ENCODE results near the gene DCST2. TPM values are rescaled to one million over a fixed set of nuclear protein-coding genes. Genes with fewer than 3 reads are reported as not detected.

Gene DCST2
- total and polyA plus RNA-seq, 2 donors (not counting 3 experiments of a cell fraction or from before 2014, with no cell fraction given), result 0.29 to 0.51 TPM

GRCh38 chr1:155000411-155000725 is 33.2 kb downstream of the DCST2 start:
- Histone ChIP-seq H3K4me2 (ENCODE audit: insufficient read depth, low read length) (peak overlapping the region; percentile 38), H3K9ac (replicated peaks; ENCODE audit: extremely low read depth, insufficient read depth, low read length) (no peak overlapping the region), H3K4me1 (ENCODE audit: control insufficient read depth, extremely low read depth, insufficient read depth, low read length) (peaks cover 23% of the 10 kb centered on the region), H2AFZ (ENCODE audit: low read depth, low read length) (peak overlapping the region; percentile 39), H3K27ac (ENCODE audit: insufficient read depth, low read depth, low read length) (no peak overlapping the region), H4K20me1 (replicated peaks; ENCODE audit: control insufficient read depth, extremely low read depth, insufficient read depth, low read length) (no peaks in the 10 kb centered on the region), H3K36me3 (ENCODE audit: control insufficient read depth in 2 of 2, extremely low read depth in 1 of 2, insufficient read depth in 2 of 2, low read length in 2 of 2) (no peaks in the 10 kb centered on the region), H3K79me2 (ENCODE audit: control insufficient read depth, insufficient read depth, low read length) (peaks cover 9% of the 10 kb centered on the region), H3K27me3 (ENCODE audit: control insufficient read depth in 2 of 2, insufficient read depth in 2 of 2, low read length in 2 of 2) (no peaks in the 10 kb centered on the region), H3K4me3 (replicated peaks in 1 of 3; ENCODE audit: insufficient read depth in 1 of 3, low read depth in 1 of 3, low read length in 3 of 3) (peak overlapping the region in 1 of 3 experiments; percentile 94), H3K9me3 (replicated peaks; ENCODE audit: control insufficient read depth, insufficient read depth, low read length) (no peaks in the 10 kb centered on the region), H3K9me1 (replicated peaks; ENCODE audit: control insufficient read depth, extremely low read depth, insufficient read depth, low read length) (no peaks in the 10 kb centered on the region)
- ChIA-PET POLR2A (no interaction called here), CTCF (interaction anchor here (1.3 to 6.5 kb wide), 8 partner anchors 14 to 63 kb away, joined by 3 to 87 read pairs (median 12); partner anchors contain the start of genes ADAM15, CKS1B, PMVK and PYGO2)
- FAIRE-seq (peak; percentile 12), DNase-seq (ENCODE audit: low read depth, low spot score) (no peak)
- intact Hi-C loops (cut with micrococcal nuclease) (loop anchor here (5.0 kb wide), 1 partner anchor 443 kb away; the partner anchor contains the start of gene UBE2Q1), dilution Hi-C loops (cut with MboI; ENCODE audit: extremely low pct_ligation_motif_present, low sequenced_read_pairs) (no loop called here)
- TF ChIP-seq MAX (IDR thresholded peaks at IDR 0.05; ENCODE audit: insufficient read depth, insufficient read length) (no peak), GATA2 (IDR thresholded peaks at IDR 0.05; ENCODE audit: insufficient read depth, insufficient read length, low read depth, low read length) (no peak), EZH2 (IDR thresholded peaks at IDR 0.05; ENCODE audit: borderline replicate concordance, low read depth, low read length, severe bottlenecking) (no peak), POLR2AphosphoS5 (IDR thresholded peaks at IDR 0.05; ENCODE audit: insufficient read depth, low read depth, low read length) (no peak), MYC (IDR thresholded peaks at IDR 0.05; ENCODE audit: low read depth, low read length) (no peak), FOS (IDR thresholded peaks at IDR 0.05; ENCODE audit: borderline replicate concordance, insufficient read depth, low read length) (no peak), POLR2A (IDR thresholded peaks at IDR 0.05; ENCODE audit: low read depth, low read length) (no peak), CTCF (IDR thresholded peaks at IDR 0.05; ENCODE audit: extremely low read depth in 1 of 2, insufficient read depth in 1 of 2, low read depth in 1 of 2, low read length in 2 of 2) (no peak), JUN (IDR thresholded peaks at IDR 0.05; ENCODE audit: borderline replicate concordance, insufficient read depth, insufficient read length, low read depth) (no peak)
- BruUV-seq (replicated peaks), result no TSS peak

Measured in endothelial cell of umbilical vein (primary cell).